Measurements from ENCODE around the gene FGD1.

DNA sequence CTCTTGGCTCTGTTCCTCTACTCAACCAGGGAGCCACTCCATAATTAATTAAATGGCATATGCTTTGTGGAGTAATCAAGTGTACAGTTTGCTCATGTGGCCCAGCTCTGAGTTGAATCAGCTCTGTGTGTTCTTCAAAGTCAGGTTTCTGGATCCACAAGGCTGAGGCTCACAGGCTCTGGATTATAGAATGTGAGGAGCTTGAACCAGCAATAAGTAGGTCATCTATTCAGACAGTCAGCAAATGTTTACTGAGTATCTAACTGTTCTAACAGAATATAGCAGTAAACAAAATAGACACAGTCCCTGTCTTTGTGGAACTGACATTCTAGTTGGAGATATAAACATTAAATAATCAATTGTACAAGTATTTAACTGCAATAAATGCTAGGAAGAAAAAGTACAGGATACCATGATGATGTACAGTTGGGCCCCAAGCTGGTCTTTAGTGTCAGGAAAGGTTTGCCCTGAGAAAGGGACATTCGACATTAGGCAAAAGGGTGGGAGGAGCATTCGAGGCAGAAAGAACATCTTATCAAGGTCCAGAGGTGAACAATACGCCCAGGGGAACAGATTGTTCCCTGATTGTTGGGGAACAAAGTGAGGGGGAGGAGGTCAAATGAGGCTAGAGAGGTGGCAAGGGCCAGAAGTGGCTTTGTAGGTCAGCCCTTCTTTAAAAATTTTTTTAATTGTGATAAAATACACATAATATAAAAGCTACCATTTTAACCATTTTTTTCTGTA, 76.3 kb downstream of the FGD1 start:
- no peak for TF ChIP-seq POLR2A (IDR thresholded peaks at IDR 0.05)
- TF ChIP-seq CTCF (IDR thresholded peaks at IDR 0.05): no peak
- no peak for TF ChIP-seq EP300 (IDR thresholded peaks at IDR 0.05)

Measured in ovary (tissue), 3 donors.